Body of pancreas (tissue), 4 donors: ENCODE results near the gene SNAI3.

ENCODE experiments used
- POLR2A ChIP-seq, 3 donors: fragments of 450-650 bp; IDR thresholded peaks; one replicate each; pipeline ENCODE4 v1.6.1; 2016; ENCODE audit warnings: antibody characterized with exemption in 3 of 3, mild to moderate bottlenecking in 2 of 3
- TF ChIP-seq, protein P1 (sequence below), 7 experiments: fragments of 450-650 bp in 4 of 7; fragments of 200-600 bp in 3 of 7; sonication (generic) in 3 of 7; IDR thresholded peaks; one replicate each; pipeline ENCODE4 v1.5.1; 2016 to 2019; ENCODE audit warnings: antibody characterized with exemption in 7 of 7

DNA sequence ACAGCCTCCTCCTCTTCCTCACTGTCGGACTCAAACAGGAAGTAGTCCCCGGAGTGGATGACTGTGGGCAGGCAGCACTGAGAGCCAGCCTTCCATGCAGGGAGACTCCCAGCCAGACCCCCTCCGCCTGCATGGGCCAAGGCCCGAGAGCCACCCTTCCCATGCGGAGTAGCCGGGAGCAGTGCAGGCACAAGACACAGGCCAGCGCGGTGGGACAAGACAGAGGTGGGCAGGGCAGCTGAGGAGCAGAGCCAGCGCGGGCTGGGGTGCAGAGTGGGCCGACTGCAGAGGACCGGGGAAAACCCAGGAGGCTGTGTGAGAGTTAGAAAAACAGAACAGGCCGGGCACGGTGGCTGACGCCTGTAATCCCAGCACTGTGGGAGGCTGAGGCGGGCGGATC is 37.6 kb upstream of the SNAI3 start:
- no peak for TF ChIP-seq POLR2A (IDR thresholded peaks at IDR 0.05)
- TF ChIP-seq, protein P1, sequence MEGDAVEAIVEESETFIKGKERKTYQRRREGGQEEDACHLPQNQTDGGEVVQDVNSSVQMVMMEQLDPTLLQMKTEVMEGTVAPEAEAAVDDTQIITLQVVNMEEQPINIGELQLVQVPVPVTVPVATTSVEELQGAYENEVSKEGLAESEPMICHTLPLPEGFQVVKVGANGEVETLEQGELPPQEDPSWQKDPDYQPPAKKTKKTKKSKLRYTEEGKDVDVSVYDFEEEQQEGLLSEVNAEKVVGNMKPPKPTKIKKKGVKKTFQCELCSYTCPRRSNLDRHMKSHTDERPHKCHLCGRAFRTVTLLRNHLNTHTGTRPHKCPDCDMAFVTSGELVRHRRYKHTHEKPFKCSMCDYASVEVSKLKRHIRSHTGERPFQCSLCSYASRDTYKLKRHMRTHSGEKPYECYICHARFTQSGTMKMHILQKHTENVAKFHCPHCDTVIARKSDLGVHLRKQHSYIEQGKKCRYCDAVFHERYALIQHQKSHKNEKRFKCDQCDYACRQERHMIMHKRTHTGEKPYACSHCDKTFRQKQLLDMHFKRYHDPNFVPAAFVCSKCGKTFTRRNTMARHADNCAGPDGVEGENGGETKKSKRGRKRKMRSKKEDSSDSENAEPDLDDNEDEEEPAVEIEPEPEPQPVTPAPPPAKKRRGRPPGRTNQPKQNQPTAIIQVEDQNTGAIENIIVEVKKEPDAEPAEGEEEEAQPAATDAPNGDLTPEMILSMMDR (IDR thresholded peaks at IDR 0.05) = no peak
